H1 (cell line): ENCODE measurements around the gene LIPM. TPM values are rescaled to one million over a fixed set of nuclear protein-coding genes. Genes with fewer than 3 reads are reported as not detected.

Experiments used
- CTCF ChIA-PET: fragments of 300-600 bp; sonication (Branson Sonifier 250); formaldehyde crosslinking; loops from one replicate; lab custom pipeline; 2021; ENCODE audit not compliant: partially characterized antibody; lab: Charles Lee
- POLR2A ChIA-PET: fragments of 300-600 bp; sonication (Branson Sonifier 250); formaldehyde crosslinking; loops from one replicate; lab custom pipeline; 2021; ENCODE audit warnings: inconsistent platforms; ENCODE audit not compliant: partially characterized antibody; lab: Charles Lee
- DNase-seq, 2 experiments: peaks; one replicate each; pipeline versions ENCODE4 v3.0.0 to v3.0.0-alpha.2; 2010 to 2022; ENCODE audit warnings: low spot score in 2 of 2, low read depth in 1 of 2, mixed read lengths in 1 of 2
- FAIRE-seq: peaks from 2 replicates; lab custom pipeline; 2011; peaks lifted over from hg19 to GRCh38; lab: Jason Lieb, UNC
- H2AFZ ChIP-seq: 2 replicates; pipeline ENCODE4 v1.8.1; 2012; ENCODE audit warnings: low read length, inconsistent platforms
- H2AK5ac ChIP-seq: 2 replicates; pipeline ENCODE4 v1.6.1; 2013; ENCODE audit warnings: low read depth, low read length
- H2BK120ac ChIP-seq: replicated peaks from 2 replicates; pipeline ENCODE3; 2013; ENCODE audit warnings: low read depth, low read length, inconsistent platforms
- H2BK12ac ChIP-seq: 2 replicates; pipeline ENCODE4 v1.6.1; 2013; ENCODE audit warnings: low read depth, low read length
- H2BK15ac ChIP-seq: 2 replicates; pipeline ENCODE4 v1.6.1; 2013; ENCODE audit warnings: low read length
- H2BK20ac ChIP-seq: 2 replicates; pipeline ENCODE4 v1.6.1; 2013; ENCODE audit warnings: low read length
- H2BK5ac ChIP-seq: 2 replicates; pipeline ENCODE4 v1.6.1; 2013; ENCODE audit warnings: low read depth, low read length
- H3K14ac ChIP-seq: 2 replicates; pipeline ENCODE4 v1.6.1; 2013; ENCODE audit warnings: inconsistent platforms; ENCODE audit not compliant: insufficient read length
- H3K18ac ChIP-seq: 2 replicates; pipeline ENCODE4 v1.6.1; 2013; ENCODE audit warnings: low read length; ENCODE audit errors: extremely low read depth
- H3K23ac ChIP-seq: 2 replicates; pipeline ENCODE4 v1.6.1; 2013; ENCODE audit warnings: inconsistent platforms; ENCODE audit not compliant: insufficient read length
- H3K23me2 ChIP-seq: 2 replicates; pipeline ENCODE4 v1.6.1; 2013; ENCODE audit warnings: low read depth, low read length
- H3K27ac ChIP-seq: 2 replicates; pipeline ENCODE4 v1.6.1; 2011; ENCODE audit warnings: low read depth, low read length, inconsistent platforms
- H3K27me3 ChIP-seq, 4 experiments: replicated peaks in 1 of 4; 1 replicate in 1 of 4; 2 replicates in 3 of 4; pipeline versions ENCODE4 v1.6.1 to v1.8.1; 2011 to 2013; ENCODE audit warnings: low read length in 3 of 4, mild to moderate bottlenecking in 3 of 4, inconsistent platforms in 2 of 4, mixed read lengths in 2 of 4, moderate library complexity in 1 of 4; ENCODE audit not compliant: control insufficient read depth in 3 of 4, insufficient read depth in 3 of 4; ENCODE audit errors: extremely low read depth in 1 of 4
- H3K36me3 ChIP-seq, 4 experiments: 2 replicates each; pipeline versions ENCODE4 v1.6.1 to v1.8.1; 2011 to 2013; ENCODE audit warnings: mild to moderate bottlenecking in 4 of 4, low read length in 3 of 4, moderate library complexity in 2 of 4, control low read depth in 1 of 4, inconsistent platforms in 1 of 4; ENCODE audit not compliant: insufficient read depth in 4 of 4, control insufficient read depth in 2 of 4
- H3K4ac ChIP-seq: replicated peaks from 2 replicates; pipeline ENCODE3; 2013; ENCODE audit warnings: low read length, low read depth, mixed read lengths, inconsistent platforms; ENCODE audit not compliant: insufficient read length
- H3K4me1 ChIP-seq, 4 experiments: replicated peaks in 1 of 4; 1 replicate in 1 of 4; 2 replicates in 3 of 4; pipeline versions ENCODE4 v1.6.1 to v1.8.1; 2011 to 2013; ENCODE audit warnings: low read length in 3 of 4, inconsistent platforms in 2 of 4, mixed read lengths in 1 of 4; ENCODE audit not compliant: insufficient read depth in 4 of 4, control insufficient read depth in 3 of 4
- H3K4me2 ChIP-seq, 2 experiments: 2 replicates each; pipeline versions ENCODE4 v1.6.1 to v1.8.1; 2011 to 2013; ENCODE audit warnings: low read depth in 2 of 2, low read length in 2 of 2, control low read depth in 1 of 2, inconsistent platforms in 1 of 2, mild to moderate bottlenecking in 1 of 2; ENCODE audit not compliant: insufficient read depth in 1 of 2
- H3K4me3 ChIP-seq, 4 experiments: fragments of 200-600, 300-600 bp in 1 of 4; sonication (generic), shearing (Covaris generic), sonication (Bioruptor Twin) in 1 of 4; 2 replicates each; pipeline versions ENCODE4 v1.5.1 to v1.8.1; 2011 to 2016; ENCODE audit warnings: low read length in 4 of 4, low read depth in 3 of 4, control low read depth in 2 of 4, inconsistent platforms in 2 of 4, mild to moderate bottlenecking in 2 of 4, mixed read lengths in 1 of 4, moderate library complexity in 1 of 4; ENCODE audit not compliant: insufficient read depth in 2 of 4; ENCODE audit errors: extremely low read depth in 1 of 4
- H3K56ac ChIP-seq: replicated peaks from 2 replicates; pipeline ENCODE3; 2013; ENCODE audit warnings: low read depth, mild to moderate bottlenecking, mixed read lengths, low read length, inconsistent platforms; ENCODE audit not compliant: insufficient read length
- H3K79me1 ChIP-seq: 2 replicates; pipeline ENCODE4 v1.6.1; 2013; ENCODE audit warnings: low read depth, low read length, control low read depth
- H3K79me2 ChIP-seq, 2 experiments: 2 replicates each; pipeline versions ENCODE4 v1.6.1 to v1.8.1; 2012 to 2013; ENCODE audit warnings: low read length in 2 of 2, mild to moderate bottlenecking in 2 of 2, inconsistent platforms in 1 of 2; ENCODE audit not compliant: insufficient read depth in 2 of 2, control insufficient read depth in 1 of 2
- H3K9ac ChIP-seq, 4 experiments: replicated peaks in 1 of 4; 1 replicate in 1 of 4; 2 replicates in 3 of 4; pipeline versions ENCODE4 v1.6.1 to v1.8.1; 2011 to 2013; ENCODE audit warnings: low read depth in 3 of 4, low read length in 3 of 4, control low read depth in 2 of 4, mild to moderate bottlenecking in 2 of 4, moderate library complexity in 2 of 4, inconsistent platforms in 1 of 4; ENCODE audit errors: extremely low read depth in 1 of 4
- H3K9me3 ChIP-seq, 2 experiments: 2 replicates each; pipeline versions ENCODE4 v1.6.1 to v1.8.1; 2012 to 2013; ENCODE audit warnings: mild to moderate bottlenecking in 2 of 2, moderate library complexity in 2 of 2, control low read depth in 1 of 2, inconsistent platforms in 1 of 2, low read depth in 1 of 2, low read length in 1 of 2, mixed read lengths in 1 of 2; ENCODE audit not compliant: insufficient read depth in 2 of 2
- H4K20me1 ChIP-seq, 2 experiments: replicated peaks in 1 of 2; 2 replicates each; pipeline versions ENCODE3 to v1.8.1; 2011 to 2013; ENCODE audit warnings: inconsistent platforms in 2 of 2, low read length in 2 of 2, mild to moderate bottlenecking in 1 of 2; ENCODE audit not compliant: insufficient read depth in 2 of 2, control insufficient read depth in 1 of 2
- H4K5ac ChIP-seq: 2 replicates; pipeline ENCODE4 v1.6.1; 2013; ENCODE audit warnings: low read length, low read depth, mixed read lengths, inconsistent platforms; ENCODE audit not compliant: insufficient read length
- H4K8ac ChIP-seq: 2 replicates; pipeline ENCODE4 v1.8.0; 2013; ENCODE audit warnings: mild to moderate bottlenecking, moderate library complexity, low read length, inconsistent platforms; ENCODE audit not compliant: insufficient read depth; ENCODE audit errors: extremely low read depth
- H4K91ac ChIP-seq: replicated peaks from 2 replicates; pipeline ENCODE3; 2013; ENCODE audit warnings: low read length, mixed read lengths, inconsistent platforms; ENCODE audit not compliant: insufficient read length
- RAD21 ChIP-seq, 2 experiments: IDR thresholded peaks in 1 of 2; conservative IDR thresholded peaks in 1 of 2; 2 replicates each; pipeline ENCODE4 v1.6.1; 2011; ENCODE audit warnings: low read depth in 2 of 2, low read length in 2 of 2, improper control_type of control experiment in 1 of 2, inconsistent platforms in 1 of 2, mild to moderate bottlenecking in 1 of 2, moderate library complexity in 1 of 2
- SAP30 ChIP-seq: fragments of 300-600 bp; sonication (generic); IDR thresholded peaks from 2 replicates; pipeline ENCODE4 v1.7.1; 2012; ENCODE audit warnings: low read length, moderate library complexity, mild to moderate bottlenecking, inconsistent platforms; ENCODE audit not compliant: insufficient read depth, insufficient replicate concordance
- WGBS, 2 experiments: shearing (Covaris generic) in 1 of 2; methylation state at CpG; one replicate each; pipeline versions ENCODE4 v1.1.6 to v1.1.7; 2013 to 2015; ENCODE audit warnings: low lambda C conversion rate in 2 of 2, mixed read lengths in 2 of 2, inconsistent platforms in 1 of 2, low coverage in 1 of 2, missing lambda C conversion rate in 1 of 2; ENCODE audit not compliant: insufficient replicate concordance in 2 of 2, insufficient coverage in 1 of 2, insufficient read length in 1 of 2; ENCODE audit errors: extremely low coverage in 1 of 2, missing lambda C conversion rate in 1 of 2; 5-methylcytosine and 5-hydroxymethylcytosine counted together
- polyA plus RNA-seq, 7 experiments: library from polyadenylated mRNA; depleted of rRNA in 3 of 7; stranded (reverse) in 5 of 7; unstranded in 2 of 7; fragments of >200 nt in 5 of 7; fragments of 200-250 nt in 2 of 7; gene quantifications; 1 replicate in 5 of 7; 2 replicates in 1 of 7; 4 replicates in 1 of 7; pipeline versions ENCODE4 v1.2.1 to v1.2.3, GENCODE V29; 2011 to 2013; ENCODE audit warnings: missing spikeins in 2 of 7, mixed read lengths in 2 of 7
- total RNA-seq: library from RNA; stranded (reverse); fragmentation: NEBNext Ultra II Directional; extraction: Animal tissue kit (Norgen Biotek cat#: 25700); gene quantifications from 2 replicates; pipeline ENCODE4 v1.2.1, GENCODE V29; 2021
- TF ChIP-seq, protein P1 (sequence below), 3 experiments: IDR thresholded peaks; 1 replicate in 2 of 3; 2 replicates in 1 of 3; pipeline versions ENCODE4 v1.5.1 to v1.6.1; 2011; ENCODE audit warnings: low read length in 3 of 3, mild to moderate bottlenecking in 3 of 3, inconsistent platforms in 2 of 3, low read depth in 1 of 3, moderate library complexity in 1 of 3; ENCODE audit not compliant: insufficient read depth in 1 of 3; ENCODE audit errors: control extremely low read depth in 1 of 3

The LIPM gene
- total and polyA plus RNA-seq, 2 of the 8 experiments (the other 6 are each of a cell fraction or from before 2014, with no cell fraction given), result not detected

DNA sequence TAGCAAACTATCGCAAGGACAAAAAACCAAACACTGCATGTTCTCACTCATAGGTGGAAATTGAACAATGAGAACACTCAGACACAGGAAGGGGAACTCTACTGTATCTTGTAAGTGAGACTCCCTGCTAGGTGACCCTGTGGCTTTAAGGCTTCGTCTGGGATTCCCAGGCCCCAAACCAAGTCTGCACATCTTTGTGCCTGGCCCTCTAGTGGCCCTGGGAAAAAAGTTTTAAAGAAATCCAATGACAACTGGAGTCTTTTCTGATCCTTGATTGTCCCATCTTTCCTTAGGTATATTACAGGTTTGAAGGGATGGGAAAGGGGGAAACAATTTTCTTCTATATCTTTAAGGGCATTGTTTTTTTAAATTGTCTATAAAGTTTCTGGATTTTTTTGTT, 10.6 kb upstream of the LIPM start:
- no peak overlapping the region for H2BK15ac ChIP-seq
- H3K79me1 ChIP-seq, result no peaks in the 10 kb centered on the region
- H4K91ac ChIP-seq, result no peak overlapping the region
- 49% methylated on average over 2 of the region's 2 CpGs; no CpG with 5 or more reads in 1 of the 2 experiments for WGBS, 2 experiments
- H3K9ac ChIP-seq, result no peak overlapping the region
- H3K56ac ChIP-seq, result no peak overlapping the region
- H3K4me1 ChIP-seq, result no peaks in the 10 kb centered on the region
- no peak overlapping the region for H3K23ac ChIP-seq
- H2AK5ac ChIP-seq, result no peak overlapping the region
- H3K4me3 ChIP-seq, result no peak overlapping the region
- H3K79me2 ChIP-seq, result no peaks in the 10 kb centered on the region
- H4K20me1 ChIP-seq, result no peaks in the 10 kb centered on the region
- no peak overlapping the region for H4K8ac ChIP-seq
- no peaks in the 10 kb centered on the region for H3K9me3 ChIP-seq
- FAIRE-seq (peak; percentile 93), DNase-seq (no peak)
- no peak overlapping the region for H2BK5ac ChIP-seq
- CTCF ChIA-PET, result interaction anchor here (0.6 to 2.4 kb wide), 12 partner anchors 11 to 596 kb away, joined by 3 to 28 read pairs (median 4); no protein-coding TSS in a partner anchor
- TF ChIP-seq RAD21 (IDR thresholded peaks at IDR 0.05 in 1 of 2, conservative IDR thresholded peaks at IDR 0.05 in 1 of 2; ENCODE audit: low read depth in 2 of 2, low read length in 2 of 2) (peak; percentile 58 to 60), SAP30 (no peak)
- TF ChIP-seq, protein P1, sequence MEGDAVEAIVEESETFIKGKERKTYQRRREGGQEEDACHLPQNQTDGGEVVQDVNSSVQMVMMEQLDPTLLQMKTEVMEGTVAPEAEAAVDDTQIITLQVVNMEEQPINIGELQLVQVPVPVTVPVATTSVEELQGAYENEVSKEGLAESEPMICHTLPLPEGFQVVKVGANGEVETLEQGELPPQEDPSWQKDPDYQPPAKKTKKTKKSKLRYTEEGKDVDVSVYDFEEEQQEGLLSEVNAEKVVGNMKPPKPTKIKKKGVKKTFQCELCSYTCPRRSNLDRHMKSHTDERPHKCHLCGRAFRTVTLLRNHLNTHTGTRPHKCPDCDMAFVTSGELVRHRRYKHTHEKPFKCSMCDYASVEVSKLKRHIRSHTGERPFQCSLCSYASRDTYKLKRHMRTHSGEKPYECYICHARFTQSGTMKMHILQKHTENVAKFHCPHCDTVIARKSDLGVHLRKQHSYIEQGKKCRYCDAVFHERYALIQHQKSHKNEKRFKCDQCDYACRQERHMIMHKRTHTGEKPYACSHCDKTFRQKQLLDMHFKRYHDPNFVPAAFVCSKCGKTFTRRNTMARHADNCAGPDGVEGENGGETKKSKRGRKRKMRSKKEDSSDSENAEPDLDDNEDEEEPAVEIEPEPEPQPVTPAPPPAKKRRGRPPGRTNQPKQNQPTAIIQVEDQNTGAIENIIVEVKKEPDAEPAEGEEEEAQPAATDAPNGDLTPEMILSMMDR (IDR thresholded peaks at IDR 0.05; ENCODE audit: control extremely low read depth in 1 of 3, insufficient read depth in 1 of 3, low read depth in 1 of 3, low read length in 3 of 3), result peak; percentile 44 to 78 (median 65)
- H4K5ac ChIP-seq, result no peak overlapping the region
- no peaks in the 10 kb centered on the region for H3K27me3 ChIP-seq
- H3K23me2 ChIP-seq, result no peaks in the 10 kb centered on the region
- POLR2A ChIA-PET, result no interaction called here
- no peak overlapping the region for H3K18ac ChIP-seq
- no peak overlapping the region for H2BK12ac ChIP-seq
- no peak overlapping the region for H2BK120ac ChIP-seq
- no peak overlapping the region for H3K14ac ChIP-seq
- no peak overlapping the region for H3K4me2 ChIP-seq
- H3K36me3 ChIP-seq, result no peaks in the 10 kb centered on the region
- no peak overlapping the region for H2AFZ ChIP-seq
- H3K4ac ChIP-seq, result no peak overlapping the region
- H3K27ac ChIP-seq, result no peak overlapping the region
- H2BK20ac ChIP-seq, result no peak overlapping the region
